PFSK-1 (cell line): Measurements from ENCODE around the gene ZNF775.

Experiments
- SIN3A ChIP-seq: IDR thresholded peaks from 2 replicates; pipeline ENCODE4 v1.6.1; 2012; ENCODE audit warnings: mild to moderate bottlenecking, low read length, moderate library complexity, borderline replicate concordance; ENCODE audit not compliant: insufficient read depth
- TAF1 ChIP-seq: IDR thresholded peaks from 2 replicates; pipeline ENCODE4 v1.6.1; 2012; ENCODE audit warnings: low read length, control low read depth, borderline replicate concordance; ENCODE audit not compliant: insufficient read depth

GRCh38 chr7:150335108-150335773 lies 43.9 kb upstream of the ZNF775 start:
- TF ChIP-seq TAF1 (no peak), SIN3A (no peak)
